Neural progenitor cell (in vitro differentiated cells): Measurements from ENCODE around the gene XRN1. TPM values are rescaled to one million over a fixed set of nuclear protein-coding genes. Genes with fewer than 3 reads are reported as not detected.

Source experiments
- DNase-seq: peaks from one replicate; pipeline ENCODE4 v3.0.0-alpha.2; 2016; ENCODE audit warnings: low spot score
- H2AFZ ChIP-seq: fragments of 200-600 bp; sonication (generic); replicated peaks from 2 replicates; pipeline ENCODE4 v1.6.1; 2016; ENCODE audit warnings: antibody characterized with exemption
- H3F3A ChIP-seq: fragments of 200-600 bp; sonication (generic); 2 replicates; pipeline ENCODE4 v1.6.1; 2016; ENCODE audit warnings: antibody characterized with exemption, low read depth
- H3K27ac ChIP-seq: fragments of 200-600 bp; sonication (generic); 2 replicates; pipeline ENCODE4 v1.5.1; 2016; ENCODE audit warnings: mild to moderate bottlenecking
- H3K27me3 ChIP-seq: fragments of 200-600 bp; sonication (generic); 2 replicates; pipeline ENCODE4 v1.6.1; 2016; ENCODE audit warnings: mild to moderate bottlenecking, moderate library complexity
- H3K36me3 ChIP-seq: fragments of 200-600 bp; sonication (generic); 2 replicates; pipeline ENCODE4 v1.5.1; 2016
- H3K4me1 ChIP-seq: fragments of 200-600 bp; sonication (generic); 2 replicates; pipeline ENCODE4 v1.6.1; 2016; ENCODE audit warnings: mixed run types
- H3K4me2 ChIP-seq: fragments of 200-600 bp; sonication (generic); 2 replicates; pipeline ENCODE4 v1.6.1; 2016
- H3K4me3 ChIP-seq: fragments of 200-600 bp; sonication (generic); 2 replicates; pipeline ENCODE4 v1.5.1; 2016
- H3K79me2 ChIP-seq: fragments of 200-600 bp; sonication (generic); 2 replicates; pipeline ENCODE4 v1.6.1; 2016; ENCODE audit warnings: low read depth
- H3K9ac ChIP-seq: fragments of 200-600 bp; sonication (generic); 2 replicates; pipeline ENCODE4 v1.6.1; 2016
- H3K9me3 ChIP-seq: fragments of 200-600 bp; sonication (generic); 2 replicates; pipeline ENCODE4 v1.5.1; 2016; ENCODE audit warnings: low read depth
- H4K20me1 ChIP-seq: fragments of 200-600 bp; sonication (generic); 2 replicates; pipeline ENCODE4 v1.6.1; 2016; ENCODE audit warnings: low read depth
- H3K27ac Mint-ChIP-seq: 3 replicates; pipeline ENCODE4 v1.8.0; 2021; ENCODE audit warnings: mixed read lengths
- H3K27me3 Mint-ChIP-seq: 2 replicates; pipeline ENCODE4 v1.8.0; 2022; ENCODE audit warnings: low read depth, mild to moderate bottlenecking, inconsistent platforms, moderate library complexity, mixed read lengths; ENCODE audit not compliant: insufficient read depth
- H3K36me3 Mint-ChIP-seq: 3 replicates; pipeline ENCODE4 v1.8.0; 2021; ENCODE audit warnings: mixed read lengths
- H3K4me1 Mint-ChIP-seq: 3 replicates; pipeline ENCODE4 v1.8.0; 2021; ENCODE audit warnings: mixed read lengths
- H3K4me3 Mint-ChIP-seq: 3 replicates; pipeline ENCODE4 v1.8.0; 2021; ENCODE audit warnings: mild to moderate bottlenecking, moderate library complexity, mixed read lengths
- H3K9me3 Mint-ChIP-seq: 3 replicates; pipeline ENCODE4 v1.8.0; 2020; ENCODE audit warnings: mixed read lengths
- EZH2 ChIP-seq: fragments of 200-600 bp; sonication (generic); IDR thresholded peaks from 2 replicates; pipeline ENCODE4 v1.6.1; 2017; ENCODE audit warnings: antibody characterized with exemption, mild to moderate bottlenecking, moderate library complexity
- EZH2phosphoT487 ChIP-seq: fragments of 200-600 bp; sonication (generic); IDR thresholded peaks from 2 replicates; pipeline ENCODE4 v1.6.1; 2017; ENCODE audit warnings: antibody characterized with exemption
- total RNA-seq: library from RNA; depleted of rRNA; stranded (reverse); fragments of >200 nt; gene quantifications from 2 replicates; pipeline ENCODE4 v1.2.3, GENCODE V29; 2015; ENCODE audit warnings: low replicate concordance
- TF ChIP-seq, protein P1 (sequence below): fragments of 200-600 bp; sonication (generic); IDR thresholded peaks from 2 replicates; pipeline ENCODE4 v1.5.1; 2017; ENCODE audit warnings: antibody characterized with exemption, mild to moderate bottlenecking

The XRN1 gene
- total RNA-seq, 1 donor from 2014 or later: 40.1 TPM

DNA sequence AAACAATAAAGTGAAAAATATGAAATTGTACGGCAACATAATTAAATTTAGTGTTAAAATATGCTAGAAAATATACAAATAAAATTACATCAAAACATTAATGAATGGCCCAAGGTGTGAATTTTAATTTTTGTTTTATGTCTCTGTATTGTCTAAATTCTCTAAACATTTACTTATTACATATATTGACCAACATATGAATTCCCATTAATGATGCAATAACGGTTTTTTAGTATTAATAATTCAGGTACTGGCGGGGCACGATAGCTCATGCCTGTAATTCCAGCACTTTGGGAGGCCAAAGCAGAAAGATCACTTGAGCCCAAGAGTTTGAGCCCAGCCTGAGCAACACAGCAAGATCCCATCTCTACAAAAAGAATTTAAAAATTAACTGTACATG is 20.6 kb upstream of the XRN1 start:
- H3K4me2 ChIP-seq: no peak overlapping the region
- no peak overlapping the region for H3K27ac ChIP-seq
- H3K27me3 ChIP-seq: no peaks in the 10 kb centered on the region
- H3K4me3 Mint-ChIP-seq: no peak overlapping the region
- H2AFZ ChIP-seq: no peak overlapping the region
- peaks cover 6% of the 10 kb centered on the region for H3F3A ChIP-seq
- no peak overlapping the region for H3K4me3 ChIP-seq
- H3K9ac ChIP-seq: no peak overlapping the region
- H3K27me3 Mint-ChIP-seq: no peaks in the 10 kb centered on the region
- H3K9me3 Mint-ChIP-seq: peaks cover 5% of the 10 kb centered on the region
- H3K36me3 ChIP-seq: no peaks in the 10 kb centered on the region
- no peaks in the 10 kb centered on the region for H3K79me2 ChIP-seq
- H3K4me1 ChIP-seq: no peaks in the 10 kb centered on the region
- no peak overlapping the region for H3K27ac Mint-ChIP-seq
- H3K4me1 Mint-ChIP-seq: no peaks in the 10 kb centered on the region
- no peaks in the 10 kb centered on the region for H4K20me1 ChIP-seq
- no peak for DNase-seq
- H3K9me3 ChIP-seq: no peaks in the 10 kb centered on the region
- TF ChIP-seq EZH2 (no peak), EZH2phosphoT487 (no peak)
- TF ChIP-seq, protein P1, sequence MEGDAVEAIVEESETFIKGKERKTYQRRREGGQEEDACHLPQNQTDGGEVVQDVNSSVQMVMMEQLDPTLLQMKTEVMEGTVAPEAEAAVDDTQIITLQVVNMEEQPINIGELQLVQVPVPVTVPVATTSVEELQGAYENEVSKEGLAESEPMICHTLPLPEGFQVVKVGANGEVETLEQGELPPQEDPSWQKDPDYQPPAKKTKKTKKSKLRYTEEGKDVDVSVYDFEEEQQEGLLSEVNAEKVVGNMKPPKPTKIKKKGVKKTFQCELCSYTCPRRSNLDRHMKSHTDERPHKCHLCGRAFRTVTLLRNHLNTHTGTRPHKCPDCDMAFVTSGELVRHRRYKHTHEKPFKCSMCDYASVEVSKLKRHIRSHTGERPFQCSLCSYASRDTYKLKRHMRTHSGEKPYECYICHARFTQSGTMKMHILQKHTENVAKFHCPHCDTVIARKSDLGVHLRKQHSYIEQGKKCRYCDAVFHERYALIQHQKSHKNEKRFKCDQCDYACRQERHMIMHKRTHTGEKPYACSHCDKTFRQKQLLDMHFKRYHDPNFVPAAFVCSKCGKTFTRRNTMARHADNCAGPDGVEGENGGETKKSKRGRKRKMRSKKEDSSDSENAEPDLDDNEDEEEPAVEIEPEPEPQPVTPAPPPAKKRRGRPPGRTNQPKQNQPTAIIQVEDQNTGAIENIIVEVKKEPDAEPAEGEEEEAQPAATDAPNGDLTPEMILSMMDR: no peak
- peaks cover 7% of the 10 kb centered on the region for H3K36me3 Mint-ChIP-seq

DNA sequence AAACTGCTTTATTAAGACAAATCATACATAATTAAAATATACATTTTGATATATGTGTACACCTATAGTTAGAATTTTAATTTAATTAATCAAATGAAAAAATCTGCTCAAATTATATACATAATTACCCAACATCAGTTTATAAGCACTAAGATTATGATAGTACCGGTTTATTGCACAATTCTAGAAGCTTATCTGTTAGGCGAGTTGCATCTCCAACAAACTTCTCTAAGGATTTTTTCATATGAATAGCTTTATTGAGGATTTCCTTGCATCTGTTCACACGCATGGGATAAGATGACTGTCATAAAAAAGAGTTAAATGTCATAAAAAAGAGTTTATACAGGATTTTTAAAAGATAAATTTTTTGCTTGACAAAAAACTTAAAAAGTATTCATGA is 19.9 kb upstream of the XRN1 start:
- Mint-ChIP-seq H3K36me3 (peaks cover 2% of the 10 kb centered on the region), H3K27me3 (no peaks in the 10 kb centered on the region), H3K9me3 (peaks cover under 1% of the 10 kb centered on the region), H3K27ac (no peak overlapping the region), H3K4me3 (no peak overlapping the region), H3K4me1 (no peaks in the 10 kb centered on the region)
- H3K27me3 ChIP-seq: no peaks in the 10 kb centered on the region
- no peaks in the 10 kb centered on the region for H4K20me1 ChIP-seq
- H3K9ac ChIP-seq: no peak overlapping the region
- no peak for TF ChIP-seq EZH2phosphoT487
- no peak for TF ChIP-seq EZH2
- TF ChIP-seq, protein P1: no peak
- no peak for DNase-seq
- no peak overlapping the region for H3K27ac ChIP-seq
- H3F3A ChIP-seq: peaks cover 6% of the 10 kb centered on the region
- H3K36me3 ChIP-seq: no peaks in the 10 kb centered on the region
- H3K4me1 ChIP-seq: no peaks in the 10 kb centered on the region
- no peaks in the 10 kb centered on the region for H3K9me3 ChIP-seq
- H3K79me2 ChIP-seq: no peaks in the 10 kb centered on the region
- no peak overlapping the region for H3K4me2 ChIP-seq
- no peak overlapping the region for H3K4me3 ChIP-seq
- H2AFZ ChIP-seq: no peak overlapping the region

DNA sequence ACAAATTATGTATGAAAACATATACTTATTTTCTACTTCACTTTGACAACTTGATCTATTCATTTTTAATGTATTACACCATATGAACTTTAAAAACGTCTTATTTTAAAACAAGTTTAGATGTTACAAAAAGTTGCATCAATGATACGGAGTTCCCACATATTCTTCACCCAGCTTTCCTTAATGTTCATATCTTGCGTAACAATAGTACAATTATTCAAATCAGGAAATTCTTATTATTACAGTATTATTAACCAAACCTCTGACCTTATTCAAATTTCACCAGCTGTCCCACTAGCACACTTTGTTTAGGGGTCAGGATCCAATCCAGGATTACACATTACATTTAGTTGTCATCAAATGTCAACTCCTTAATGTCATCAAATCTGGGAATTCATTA is 12.9 kb upstream of the XRN1 start:
- Mint-ChIP-seq H3K4me3 (no peak overlapping the region), H3K36me3 (peaks cover 6% of the 10 kb centered on the region), H3K4me1 (no peaks in the 10 kb centered on the region), H3K27ac (no peak overlapping the region), H3K9me3 (no peaks in the 10 kb centered on the region), H3K27me3 (no peaks in the 10 kb centered on the region)
- Histone ChIP-seq H3K9ac (no peak overlapping the region), H3K4me2 (no peak overlapping the region), H3K36me3 (peaks cover 3% of the 10 kb centered on the region), H3K79me2 (no peaks in the 10 kb centered on the region), H3K27ac (no peak overlapping the region), H3K4me1 (no peaks in the 10 kb centered on the region), H4K20me1 (no peaks in the 10 kb centered on the region), H3K27me3 (no peaks in the 10 kb centered on the region), H2AFZ (no peak overlapping the region), H3F3A (peaks cover 4% of the 10 kb centered on the region), H3K4me3 (no peak overlapping the region), H3K9me3 (no peaks in the 10 kb centered on the region)
- no peak for DNase-seq
- TF ChIP-seq EZH2phosphoT487: no peak
- TF ChIP-seq, protein P1: no peak
- no peak for TF ChIP-seq EZH2
